Calu3 (cell line): ENCODE measurements around the gene GET4. TPM values are rescaled to one million over a fixed set of nuclear protein-coding genes. Genes with fewer than 3 reads are reported as not detected.

Experiments
- BruUV-seq: library from RNA; stranded (reverse); fragments of 400-500 nt; replicated peaks from 2 replicates; lab custom pipeline; 2021; lab: Mats Ljungman, UMichigan
- CTCF ChIA-PET: fragments of 300-600 bp; sonication (Branson Sonifier 250); formaldehyde crosslinking; loops from one replicate; lab custom pipeline; 2022; ENCODE audit warnings: antibody characterized with exemption; lab: Charles Lee
- DNase-seq: peaks from one replicate; pipeline ENCODE4 v3.0.0; 2022
- H3K27ac Mint-ChIP-seq: one replicate; pipeline ENCODE4 v1.8.0; 2022; ENCODE audit warnings: mixed read lengths; ENCODE audit not compliant: unreplicated experiment
- H3K27me3 Mint-ChIP-seq: one replicate; pipeline ENCODE4 v1.8.0; 2022; ENCODE audit warnings: mixed read lengths; ENCODE audit not compliant: unreplicated experiment
- H3K36me3 Mint-ChIP-seq: one replicate; pipeline ENCODE4 v1.8.0; 2022; ENCODE audit warnings: mild to moderate bottlenecking, moderate library complexity, mixed read lengths; ENCODE audit not compliant: insufficient read depth, unreplicated experiment
- H3K4me1 Mint-ChIP-seq: one replicate; pipeline ENCODE4 v1.8.0; 2022; ENCODE audit warnings: mild to moderate bottlenecking, low read depth, mixed read lengths; ENCODE audit not compliant: unreplicated experiment
- H3K4me3 Mint-ChIP-seq: one replicate; pipeline ENCODE4 v1.8.0; 2022; ENCODE audit warnings: mild to moderate bottlenecking, low read depth, moderate library complexity, mixed read lengths; ENCODE audit not compliant: unreplicated experiment
- H3K9me3 Mint-ChIP-seq: one replicate; pipeline ENCODE4 v1.8.0; 2022; ENCODE audit warnings: low read depth, mixed read lengths; ENCODE audit not compliant: unreplicated experiment
- intact Hi-C: fragments of 100-400 bp; cut with micrococcal nuclease; formaldehyde crosslinking; loops from one replicate; pipeline ENCODE4 v1.10.0; 2022; ENCODE audit not compliant: unreplicated experiment
- total RNA-seq: library from RNA; stranded (reverse); gene quantifications from 2 replicates; pipeline ENCODE4 v1.2.3, GENCODE V29; 2022
- TF ChIP-seq, protein P1 (sequence below): fragments of 200-600 bp; IDR thresholded peaks from one replicate; pipeline ENCODE4 v1.8.0; 2022; ENCODE audit warnings: antibody characterized with exemption; ENCODE audit not compliant: unreplicated experiment

The GET4 gene
- total RNA-seq, 1 experiment from 2014 or later = 145 TPM

DNA sequence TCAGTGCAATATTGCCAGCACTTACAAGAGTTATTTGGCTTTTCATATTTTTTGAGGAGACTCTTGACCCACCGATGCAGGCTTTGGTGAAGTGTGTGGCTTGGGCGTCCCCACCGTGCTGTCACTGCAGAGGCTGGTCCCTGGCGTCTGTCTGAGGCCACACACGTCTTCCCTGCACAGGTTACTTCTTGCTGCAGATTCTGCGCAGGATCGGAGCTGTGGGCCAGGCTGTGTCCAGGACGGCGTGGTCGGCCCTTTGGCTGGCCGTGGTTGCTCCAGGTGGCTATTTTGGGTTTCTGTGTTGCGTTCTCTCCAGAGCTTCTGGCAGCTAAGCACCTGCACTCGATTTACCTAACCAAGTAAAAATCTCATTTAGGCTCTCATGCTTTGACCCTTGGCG is 25.1 kb upstream of the GET4 start:
- no peak overlapping the region for H3K27ac Mint-ChIP-seq
- no peaks in the 10 kb centered on the region for H3K9me3 Mint-ChIP-seq
- CTCF ChIA-PET = interaction anchor here (0.6 kb wide), 2 partner anchors 24 to 173 kb away, joined by 3 to 6 read pairs; no protein-coding TSS in a partner anchor
- no TSS peak for BruUV-seq
- no peak for DNase-seq
- intact Hi-C loops = no loop called here
- no peak overlapping the region for H3K4me3 Mint-ChIP-seq
- H3K36me3 Mint-ChIP-seq = peaks cover 75% of the 10 kb centered on the region
- TF ChIP-seq, protein P1, sequence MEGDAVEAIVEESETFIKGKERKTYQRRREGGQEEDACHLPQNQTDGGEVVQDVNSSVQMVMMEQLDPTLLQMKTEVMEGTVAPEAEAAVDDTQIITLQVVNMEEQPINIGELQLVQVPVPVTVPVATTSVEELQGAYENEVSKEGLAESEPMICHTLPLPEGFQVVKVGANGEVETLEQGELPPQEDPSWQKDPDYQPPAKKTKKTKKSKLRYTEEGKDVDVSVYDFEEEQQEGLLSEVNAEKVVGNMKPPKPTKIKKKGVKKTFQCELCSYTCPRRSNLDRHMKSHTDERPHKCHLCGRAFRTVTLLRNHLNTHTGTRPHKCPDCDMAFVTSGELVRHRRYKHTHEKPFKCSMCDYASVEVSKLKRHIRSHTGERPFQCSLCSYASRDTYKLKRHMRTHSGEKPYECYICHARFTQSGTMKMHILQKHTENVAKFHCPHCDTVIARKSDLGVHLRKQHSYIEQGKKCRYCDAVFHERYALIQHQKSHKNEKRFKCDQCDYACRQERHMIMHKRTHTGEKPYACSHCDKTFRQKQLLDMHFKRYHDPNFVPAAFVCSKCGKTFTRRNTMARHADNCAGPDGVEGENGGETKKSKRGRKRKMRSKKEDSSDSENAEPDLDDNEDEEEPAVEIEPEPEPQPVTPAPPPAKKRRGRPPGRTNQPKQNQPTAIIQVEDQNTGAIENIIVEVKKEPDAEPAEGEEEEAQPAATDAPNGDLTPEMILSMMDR = no peak
- peaks cover 6% of the 10 kb centered on the region for H3K4me1 Mint-ChIP-seq
- H3K27me3 Mint-ChIP-seq = no peaks in the 10 kb centered on the region

DNA sequence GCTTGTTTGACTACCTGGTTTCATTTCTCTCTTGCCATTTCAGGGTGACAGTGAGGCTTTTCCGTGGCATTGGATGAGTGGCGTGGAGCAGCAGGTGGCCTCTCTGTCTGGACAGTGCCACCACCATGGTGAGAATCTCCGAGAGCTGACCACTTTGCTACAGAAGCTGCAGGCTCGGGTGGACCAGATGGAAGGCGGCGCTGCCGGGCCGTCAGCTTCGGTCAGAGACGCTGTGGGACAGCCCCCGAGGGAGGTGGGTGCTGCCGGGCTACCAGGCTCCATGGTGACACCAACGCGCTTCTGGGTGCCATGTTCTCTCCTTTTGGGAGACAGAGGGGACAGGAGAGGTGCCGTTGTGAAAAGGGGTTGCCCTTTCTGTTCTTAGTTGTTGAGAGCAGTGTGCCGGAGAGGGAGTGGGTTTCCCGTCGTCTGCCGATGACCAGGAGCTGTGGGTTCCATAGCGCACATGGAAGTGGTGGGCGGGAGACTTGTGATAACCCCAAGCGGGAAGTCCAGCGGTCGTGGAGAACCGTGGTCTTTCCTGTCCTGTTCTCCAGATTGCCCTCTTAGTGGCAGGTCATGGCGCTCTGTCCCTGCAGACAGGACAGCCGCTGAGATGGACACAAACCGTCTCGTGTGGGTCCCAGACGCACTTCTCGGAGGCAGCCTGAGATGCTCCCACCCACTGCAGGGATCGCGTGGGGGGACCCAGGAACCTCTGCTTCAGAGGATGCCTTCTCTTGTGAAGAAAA is 22.8 kb upstream of the GET4 start:
- intact Hi-C loops = no loop called here
- Mint-ChIP-seq H3K27me3 (no peaks in the 10 kb centered on the region), H3K36me3 (peaks cover 79% of the 10 kb centered on the region), H3K9me3 (no peaks in the 10 kb centered on the region), H3K4me3 (no peak overlapping the region), H3K27ac (no peak overlapping the region), H3K4me1 (peaks cover 9% of the 10 kb centered on the region)
- no TSS peak for BruUV-seq
- TF ChIP-seq, protein P1 = no peak
- CTCF ChIA-PET = no interaction called here
- no peak for DNase-seq

DNA sequence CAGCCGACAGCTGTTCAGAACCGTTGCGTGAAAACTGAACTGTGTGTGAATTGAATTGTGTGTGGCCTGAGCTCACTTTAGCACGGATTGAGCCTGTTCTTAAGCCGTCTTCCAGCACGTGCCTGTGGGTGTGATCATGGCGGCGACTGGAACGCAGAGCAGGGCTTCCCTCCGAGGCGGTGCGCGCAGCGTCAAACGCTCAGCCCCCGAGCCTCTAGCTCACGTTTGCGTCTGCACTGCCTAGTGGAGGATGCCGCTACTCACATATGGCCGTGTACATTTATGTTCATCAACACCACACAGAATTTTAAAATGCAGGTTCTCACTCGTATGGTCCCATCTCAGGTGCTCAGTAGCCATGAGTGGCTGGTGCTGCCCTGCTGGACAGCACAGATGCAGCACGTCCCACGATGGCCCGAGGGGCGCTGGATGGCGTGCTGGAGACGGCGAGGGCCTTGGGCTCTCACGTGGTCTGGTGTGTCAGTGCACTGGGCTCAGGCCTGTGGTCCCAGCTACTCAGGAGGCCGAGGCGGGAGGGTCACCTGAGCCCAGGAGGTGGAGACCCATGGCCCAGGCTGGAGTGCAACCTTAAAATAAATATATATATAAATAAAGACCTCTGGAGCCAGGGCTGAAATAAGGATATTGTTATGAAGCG is 22.1 kb upstream of the GET4 start:
- no peaks in the 10 kb centered on the region for H3K9me3 Mint-ChIP-seq
- TF ChIP-seq, protein P1 = no peak
- no peak overlapping the region for H3K27ac Mint-ChIP-seq
- CTCF ChIA-PET = no interaction called here
- no TSS peak for BruUV-seq
- intact Hi-C loops = no loop called here
- no peak overlapping the region for H3K4me3 Mint-ChIP-seq
- peaks cover 9% of the 10 kb centered on the region for H3K4me1 Mint-ChIP-seq
- H3K36me3 Mint-ChIP-seq = peaks cover 75% of the 10 kb centered on the region
- H3K27me3 Mint-ChIP-seq = no peaks in the 10 kb centered on the region
- DNase-seq = no peak

DNA sequence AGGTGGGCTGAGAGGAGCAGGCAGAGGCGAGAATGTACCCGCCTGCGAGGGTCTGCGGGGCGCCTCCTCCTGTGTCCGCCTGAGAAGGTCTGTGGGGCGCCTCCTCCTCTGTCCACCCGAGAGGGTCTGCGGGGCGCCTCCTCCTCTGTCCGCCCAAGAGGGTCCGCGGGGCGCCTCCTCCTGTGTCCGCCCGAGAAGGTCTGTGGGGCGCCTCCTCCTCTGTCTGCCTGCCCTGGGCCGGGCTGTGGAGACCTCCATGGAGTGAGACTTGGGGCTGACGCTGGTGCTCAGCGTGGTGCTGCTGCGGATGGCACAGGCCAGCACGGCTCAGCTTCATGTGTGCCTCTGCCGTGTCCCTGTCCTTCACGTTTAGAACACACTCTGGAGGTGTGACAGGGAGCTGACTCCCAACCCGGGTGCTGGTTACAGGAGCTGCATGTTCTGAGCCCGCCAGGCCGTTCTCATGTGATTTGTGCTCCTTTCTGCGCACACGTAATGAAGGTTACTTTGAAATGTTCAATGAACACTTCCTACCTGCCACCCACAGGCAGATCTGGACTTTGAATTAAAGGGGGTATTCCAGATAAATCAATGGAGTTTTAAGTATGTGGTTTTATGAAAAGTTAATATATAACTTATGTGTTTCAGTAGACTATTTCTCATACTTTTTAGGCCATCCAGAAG is 20.5 kb upstream of the GET4 start:
- no TSS peak for BruUV-seq
- H3K9me3 Mint-ChIP-seq = no peaks in the 10 kb centered on the region
- intact Hi-C loops = no loop called here
- H3K4me1 Mint-ChIP-seq = peaks cover 9% of the 10 kb centered on the region
- H3K27ac Mint-ChIP-seq = no peak overlapping the region
- H3K27me3 Mint-ChIP-seq = no peaks in the 10 kb centered on the region
- DNase-seq = no peak
- TF ChIP-seq, protein P1 = no peak
- peaks cover 78% of the 10 kb centered on the region for H3K36me3 Mint-ChIP-seq
- H3K4me3 Mint-ChIP-seq = no peak overlapping the region
- CTCF ChIA-PET = no interaction called here
